Stimulated activated CD4-positive, alpha-beta T cell treated with anti-CD3 and anti-CD28 coated beads, Interleukin-12 subunit alpha, Interleukin-12 subunit beta, amount 100 ng/mL, for 48 hours (primary cell): Measurements from ENCODE around the gene SIGLEC1.

ENCODE experiments used
- DNase-seq, 3 donors: peaks; one replicate each; pipeline ENCODE4 v3.0.0-alpha.2; 2020; ENCODE audit warnings: low read depth in 2 of 3, low spot score in 1 of 3

SIGLEC1 gene

DNA sequence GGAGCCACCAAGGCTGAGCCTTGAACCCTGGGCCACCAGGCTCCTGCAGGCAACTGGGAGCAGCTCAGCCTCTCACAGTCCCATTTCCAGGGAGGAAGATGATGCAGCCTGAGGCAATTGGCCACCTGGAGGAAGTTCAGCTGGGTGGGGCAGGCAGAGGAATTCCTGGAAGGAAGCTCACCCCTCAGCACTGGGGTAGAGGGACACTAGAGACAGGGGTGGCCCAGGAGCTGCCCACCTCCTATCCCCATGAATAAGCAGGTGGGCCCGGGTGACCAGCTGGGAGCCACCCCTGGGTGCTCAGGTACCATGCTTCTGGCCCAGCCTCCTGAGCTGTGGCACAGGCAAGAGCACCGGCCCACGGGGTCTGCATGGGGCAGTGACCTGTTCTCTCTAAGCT is 16.5 kb upstream of the SIGLEC1 start:
- no peak for DNase-seq

DNA sequence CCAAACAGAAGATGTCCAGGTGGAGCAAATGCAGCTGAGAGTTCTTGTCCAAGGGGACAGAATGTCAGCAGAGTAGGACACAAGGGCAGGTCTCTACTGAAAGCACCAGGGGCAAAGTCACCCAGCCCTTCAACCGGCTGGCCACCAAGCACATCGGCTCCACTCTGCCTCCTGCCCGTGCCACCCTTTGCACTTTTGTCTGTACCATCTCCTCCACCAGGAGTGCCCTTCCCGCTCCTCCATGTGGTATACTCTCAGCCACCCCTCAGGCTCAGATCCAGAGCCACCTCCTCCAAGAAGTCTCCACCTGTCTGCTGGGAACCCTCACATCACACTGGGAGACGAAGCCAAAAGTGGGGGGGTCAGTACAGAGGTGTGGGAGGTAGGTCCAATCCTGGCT is 16.0 kb upstream of the SIGLEC1 start:
- DNase-seq: no peak

DNA sequence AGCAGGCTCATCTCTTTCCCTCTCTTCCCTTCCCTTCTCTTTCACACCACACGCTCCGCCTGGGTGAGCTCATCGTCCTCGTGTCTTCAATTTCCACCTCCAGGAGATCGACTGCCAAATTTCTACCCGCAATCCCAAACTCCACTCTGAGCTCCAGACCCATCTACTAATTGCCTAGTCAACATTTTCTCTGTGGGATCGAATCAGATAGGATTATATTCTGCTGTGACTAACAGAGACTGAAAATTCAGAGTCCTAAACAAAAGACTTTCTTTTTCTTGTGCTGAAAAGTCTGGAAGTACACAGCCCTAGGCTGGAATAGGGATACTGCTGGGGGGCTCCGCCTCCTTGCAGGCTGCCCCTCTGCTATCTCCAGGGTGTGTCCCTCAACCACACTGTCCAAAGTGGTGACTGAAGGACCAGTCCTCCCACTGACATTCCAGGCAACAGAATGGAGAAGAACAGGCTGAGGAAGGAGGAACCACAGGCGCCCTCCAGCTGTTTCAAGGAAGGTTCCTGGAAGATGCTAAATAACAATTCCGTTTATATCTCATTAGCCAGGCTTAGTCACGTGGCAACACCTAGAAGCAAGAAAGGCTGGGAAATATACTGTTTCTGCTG is 15.1 kb upstream of the SIGLEC1 start:
- no peak for DNase-seq

GRCh38 chr20:3724356-3724755 is 12.0 kb upstream of the SIGLEC1 start:
- no peak for DNase-seq

- no peak for DNase-seq
Measured at GRCh38 chr20:3723284-3723683, 10.9 kb upstream of the SIGLEC1 start.

- no peak for DNase-seq
Measured at GRCh38 chr20:3721912-3722311, 9.5 kb upstream of the SIGLEC1 start.

DNA sequence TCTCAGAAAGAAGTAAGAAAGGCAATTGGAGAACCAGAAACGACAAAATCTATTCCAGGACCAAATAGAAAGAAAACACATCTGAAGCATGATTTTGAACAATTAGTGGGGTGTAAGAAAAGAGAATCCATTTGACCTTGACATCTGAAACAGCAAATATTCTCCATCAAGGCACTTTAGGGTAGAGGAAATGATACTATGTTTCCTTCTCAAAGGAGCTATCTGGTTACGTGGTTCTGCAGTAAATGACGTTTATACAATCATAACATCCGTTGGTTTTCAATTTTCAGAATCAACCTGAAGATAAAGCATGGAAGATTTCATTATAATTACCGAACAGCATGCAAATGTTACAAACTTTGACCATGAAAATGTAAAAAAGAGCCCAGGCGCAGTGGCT is 8.2 kb upstream of the SIGLEC1 start:
- no peak for DNase-seq

DNA sequence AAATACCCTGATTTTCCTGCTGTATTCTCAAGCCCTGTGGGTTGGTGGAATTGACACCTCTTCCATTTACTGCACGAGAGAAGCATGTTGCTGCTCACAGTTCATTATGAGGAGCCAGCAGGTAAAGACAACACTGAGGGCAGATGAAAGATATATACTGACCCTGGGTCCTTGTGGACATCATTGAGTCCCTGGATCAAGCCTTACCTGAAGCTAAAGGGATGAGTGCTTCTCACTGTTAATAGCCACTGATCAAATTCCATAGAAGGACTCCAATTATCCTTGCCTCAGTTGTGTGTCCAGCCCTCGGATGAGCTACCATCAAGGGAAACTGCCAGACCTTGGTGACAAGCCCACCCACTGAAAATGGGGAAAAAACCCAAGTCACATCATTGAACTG is 7.7 kb upstream of the SIGLEC1 start:
- DNase-seq: no peak

DNA sequence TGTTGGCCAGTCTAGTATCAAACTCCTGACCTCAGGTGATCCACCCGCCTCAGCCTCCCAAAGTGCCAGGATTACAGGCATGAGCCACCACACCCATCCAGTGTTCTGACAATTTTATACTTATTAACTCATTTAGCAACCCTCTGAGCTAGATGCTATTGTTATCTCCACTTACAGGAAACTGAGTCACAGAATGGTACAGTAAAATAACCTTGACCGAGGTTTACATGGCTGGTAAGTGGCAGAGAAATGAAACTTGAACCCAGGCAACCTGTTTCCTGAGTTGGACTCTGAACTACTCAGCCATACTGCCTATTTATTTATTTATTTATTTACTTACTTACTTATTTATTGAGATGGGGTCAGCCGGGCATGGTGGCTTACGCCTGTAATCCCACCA is 6.6 kb upstream of the SIGLEC1 start:
- DNase-seq: no peak

- peak in 2 of 3 donors; percentile 3 to 10 for DNase-seq
Measured at GRCh38 chr20:3716195-3716834, 3.9 kb upstream of the SIGLEC1 start.

DNA sequence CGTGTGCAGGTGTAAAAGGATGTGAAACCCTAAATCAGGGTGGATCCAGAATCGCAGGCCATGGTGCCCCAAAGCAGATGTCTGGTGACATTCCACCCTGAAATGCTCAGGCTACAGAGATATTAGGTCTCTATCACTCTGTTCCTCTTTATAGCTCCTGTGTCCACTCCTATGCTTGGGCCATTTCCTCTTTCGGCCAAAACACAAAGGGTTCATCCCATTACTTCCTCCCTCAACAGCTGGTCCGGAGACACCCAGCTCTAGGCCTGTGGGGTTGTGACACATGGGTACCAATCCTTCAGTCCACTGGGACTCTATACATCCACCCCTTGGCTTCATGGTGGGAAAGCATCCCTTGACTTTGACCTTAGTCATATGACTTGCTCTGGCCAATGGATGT is 1.7 kb upstream of the SIGLEC1 start:
- DNase-seq: no peak

GRCh38 chr20:3711484-3711941 is 887 bp downstream of the SIGLEC1 start:
- DNase-seq: no peak

GRCh38 chr20:3710703-3711483 is 1.5 kb downstream of the SIGLEC1 start:
- peak; percentile 49 to 83 (median 67) for DNase-seq

- DNase-seq: no peak
Measured at GRCh38 chr20:3710011-3710466, 2.4 kb downstream of the SIGLEC1 start.

- DNase-seq: no peak
Measured at GRCh38 chr20:3707508-3707899, 4.9 kb downstream of the SIGLEC1 start.

GRCh38 chr20:3706774-3707507 is 5.5 kb downstream of the SIGLEC1 start:
- DNase-seq: no peak

GRCh38 chr20:3705970-3706739 is 6.2 kb downstream of the SIGLEC1 start:
- DNase-seq: no peak

GRCh38 chr20:3705491-3705969 is 6.9 kb downstream of the SIGLEC1 start:
- no peak for DNase-seq

GRCh38 chr20:3704087-3704486 is 8.3 kb downstream of the SIGLEC1 start:
- DNase-seq: no peak

DNA sequence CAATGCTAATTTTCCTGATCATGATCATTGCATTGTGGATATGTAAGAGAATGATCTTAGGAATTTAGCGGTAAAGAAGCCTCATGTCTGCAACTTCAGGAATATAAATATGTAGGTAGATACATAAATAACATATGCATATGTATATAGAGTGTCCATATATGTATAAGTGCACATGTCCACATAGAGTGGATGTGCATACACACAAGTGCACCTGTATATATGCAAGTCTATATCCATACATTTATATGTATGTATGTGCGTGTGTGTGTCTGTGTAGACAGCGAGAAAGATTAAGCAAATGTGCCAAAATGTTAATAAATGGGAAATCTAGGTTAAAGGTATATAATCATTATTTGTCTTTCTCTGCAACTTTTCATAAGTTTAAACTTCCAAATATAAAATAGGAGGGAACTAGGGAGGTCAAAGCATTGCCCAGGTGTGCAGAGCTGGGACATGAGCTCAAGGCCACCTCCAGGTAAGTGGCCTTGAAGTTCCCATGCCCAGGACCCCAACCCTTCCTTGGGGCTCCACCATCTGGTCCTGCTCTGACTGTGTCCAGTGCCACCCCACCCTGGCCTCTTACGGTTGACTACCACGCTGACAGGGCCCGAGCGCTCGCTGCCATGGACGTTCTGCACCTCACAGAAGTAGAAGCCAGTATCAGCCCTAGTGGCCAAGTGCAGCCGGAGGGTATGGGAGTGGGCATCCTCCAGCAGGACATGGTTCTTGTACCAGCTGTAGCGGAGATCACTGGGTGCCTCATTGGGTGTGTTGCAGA is 9.6 kb downstream of the SIGLEC1 start:
- no peak for DNase-seq
